HG02798 (cell line): ENCODE measurements around the gene SCTR.
"Not testable (repeated sequence)": the region's sequence is repeated elsewhere in the genome, so short reads cannot be mapped to it uniquely, and the experiment has no call there.

Experiments
- ATAC-seq: cut with Tn5 transposase; IDR thresholded peaks from one replicate; pipeline ENCODE4 v1.9.1; 2021; ENCODE audit warnings: mild to moderate bottlenecking; ENCODE audit not compliant: unreplicated experiment, poor library complexity

SCTR gene

GRCh38 chr2:119421304-119421703, 103.0 kb downstream of the SCTR start:
- ATAC-seq, result no peak

- no peak for ATAC-seq
Measured at GRCh38 chr2:119419803-119420508, 104.3 kb downstream of the SCTR start.

GRCh38 chr2:119419065-119419464, 105.2 kb downstream of the SCTR start:
- ATAC-seq, result no peak

- no peak for ATAC-seq
Measured at GRCh38 chr2:119417908-119418307, 106.4 kb downstream of the SCTR start.

GRCh38 chr2:119416299-119416923, 107.9 kb downstream of the SCTR start:
- ATAC-seq, result peak; percentile 40

GRCh38 chr2:119415630-119416029, 108.7 kb downstream of the SCTR start:
- no peak for ATAC-seq

- no peak for ATAC-seq
Measured at GRCh38 chr2:119414894-119415293, 109.4 kb downstream of the SCTR start.

- ATAC-seq, result no peak
Measured at GRCh38 chr2:119409506-119409905, 114.8 kb downstream of the SCTR start.

GRCh38 chr2:119408221-119408619, 116.1 kb downstream of the SCTR start:
- no peak for ATAC-seq

- ATAC-seq, result peak; percentile 50
Measured at GRCh38 chr2:119407430-119408220, 116.7 kb downstream of the SCTR start.

GRCh38 chr2:119405151-119405550, 119.1 kb downstream of the SCTR start:
- ATAC-seq, result no peak

GRCh38 chr2:119403618-119404017, 120.7 kb downstream of the SCTR start:
- not testable (repeated sequence) for ATAC-seq

- ATAC-seq, result no peak
Measured at GRCh38 chr2:119402645-119403560, 121.4 kb downstream of the SCTR start.

GRCh38 chr2:119402106-119402505, 122.2 kb downstream of the SCTR start:
- ATAC-seq, result no peak

- no peak for ATAC-seq
Measured at GRCh38 chr2:119397196-119397595, 127.1 kb downstream of the SCTR start.

GRCh38 chr2:119393971-119394748, 130.1 kb downstream of the SCTR start:
- ATAC-seq, result no peak
